Glutamatergic neuron (in vitro differentiated cells): Measurements from ENCODE around the gene LDHD. TPM values are rescaled to one million over a fixed set of nuclear protein-coding genes. Genes with fewer than 3 reads are reported as not detected.
"Not testable (repeated sequence)": the region's sequence is repeated elsewhere in the genome, so short reads cannot be mapped to it uniquely, and the experiment has no call there.

Source experiments
- DNase-seq: peaks from one replicate; pipeline ENCODE4 v3.0.0; 2022
- H3K27ac Mint-ChIP-seq: one replicate; pipeline ENCODE4 v1.8.0; 2020; ENCODE audit warnings: mild to moderate bottlenecking, mixed read lengths, inconsistent platforms; ENCODE audit not compliant: unreplicated experiment
- H3K27me3 Mint-ChIP-seq: one replicate; pipeline ENCODE4 v1.8.0; 2020; ENCODE audit warnings: mild to moderate bottlenecking, moderate library complexity, mixed read lengths, inconsistent platforms; ENCODE audit not compliant: unreplicated experiment
- H3K36me3 Mint-ChIP-seq: one replicate; pipeline ENCODE4 v1.8.0; 2020; ENCODE audit warnings: mild to moderate bottlenecking, mixed read lengths, inconsistent platforms; ENCODE audit not compliant: unreplicated experiment
- H3K4me1 Mint-ChIP-seq: one replicate; pipeline ENCODE4 v1.8.0; 2020; ENCODE audit warnings: mild to moderate bottlenecking, low read depth, mixed read lengths, inconsistent platforms; ENCODE audit not compliant: unreplicated experiment
- H3K4me3 Mint-ChIP-seq: one replicate; pipeline ENCODE4 v1.8.0; 2020; ENCODE audit warnings: mild to moderate bottlenecking, mixed read lengths, inconsistent platforms; ENCODE audit not compliant: unreplicated experiment
- H3K9me3 Mint-ChIP-seq: one replicate; pipeline ENCODE4 v1.8.0; 2020; ENCODE audit warnings: mild to moderate bottlenecking, moderate library complexity, mixed read lengths, inconsistent platforms; ENCODE audit not compliant: unreplicated experiment
- total RNA-seq: library from RNA; stranded (reverse); fragmentation: NEBNext Ultra II Directional; extraction: Animal tissue kit (Norgen Biotek cat#: 25700); gene quantifications from one replicate; pipeline ENCODE4 v1.2.1, GENCODE V29; 2021; ENCODE audit not compliant: unreplicated experiment
- TF ChIP-seq, protein P1 (sequence below): fragments of 200-600 bp; sonication (generic); IDR thresholded peaks from one replicate; pipeline ENCODE4 v1.5.0; 2021; ENCODE audit not compliant: partially characterized antibody, unreplicated experiment

LDHD gene
- total RNA-seq, 1 donor from 2014 or later, result not detected

- no peak for DNase-seq
- H3K4me1 Mint-ChIP-seq, result peaks cover 20% of the 10 kb centered on the region
- TF ChIP-seq, protein P1, sequence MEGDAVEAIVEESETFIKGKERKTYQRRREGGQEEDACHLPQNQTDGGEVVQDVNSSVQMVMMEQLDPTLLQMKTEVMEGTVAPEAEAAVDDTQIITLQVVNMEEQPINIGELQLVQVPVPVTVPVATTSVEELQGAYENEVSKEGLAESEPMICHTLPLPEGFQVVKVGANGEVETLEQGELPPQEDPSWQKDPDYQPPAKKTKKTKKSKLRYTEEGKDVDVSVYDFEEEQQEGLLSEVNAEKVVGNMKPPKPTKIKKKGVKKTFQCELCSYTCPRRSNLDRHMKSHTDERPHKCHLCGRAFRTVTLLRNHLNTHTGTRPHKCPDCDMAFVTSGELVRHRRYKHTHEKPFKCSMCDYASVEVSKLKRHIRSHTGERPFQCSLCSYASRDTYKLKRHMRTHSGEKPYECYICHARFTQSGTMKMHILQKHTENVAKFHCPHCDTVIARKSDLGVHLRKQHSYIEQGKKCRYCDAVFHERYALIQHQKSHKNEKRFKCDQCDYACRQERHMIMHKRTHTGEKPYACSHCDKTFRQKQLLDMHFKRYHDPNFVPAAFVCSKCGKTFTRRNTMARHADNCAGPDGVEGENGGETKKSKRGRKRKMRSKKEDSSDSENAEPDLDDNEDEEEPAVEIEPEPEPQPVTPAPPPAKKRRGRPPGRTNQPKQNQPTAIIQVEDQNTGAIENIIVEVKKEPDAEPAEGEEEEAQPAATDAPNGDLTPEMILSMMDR, result peak; percentile 39
- no peaks in the 10 kb centered on the region for H3K36me3 Mint-ChIP-seq
- H3K9me3 Mint-ChIP-seq, result peaks cover 7% of the 10 kb centered on the region
- peaks cover 5% of the 10 kb centered on the region for H3K27me3 Mint-ChIP-seq
- no peak overlapping the region for H3K4me3 Mint-ChIP-seq
- H3K27ac Mint-ChIP-seq, result no peak overlapping the region
These were observed 19.9 kb downstream of the LDHD start for GRCh38 chr16:75096656-75097055.

DNA sequence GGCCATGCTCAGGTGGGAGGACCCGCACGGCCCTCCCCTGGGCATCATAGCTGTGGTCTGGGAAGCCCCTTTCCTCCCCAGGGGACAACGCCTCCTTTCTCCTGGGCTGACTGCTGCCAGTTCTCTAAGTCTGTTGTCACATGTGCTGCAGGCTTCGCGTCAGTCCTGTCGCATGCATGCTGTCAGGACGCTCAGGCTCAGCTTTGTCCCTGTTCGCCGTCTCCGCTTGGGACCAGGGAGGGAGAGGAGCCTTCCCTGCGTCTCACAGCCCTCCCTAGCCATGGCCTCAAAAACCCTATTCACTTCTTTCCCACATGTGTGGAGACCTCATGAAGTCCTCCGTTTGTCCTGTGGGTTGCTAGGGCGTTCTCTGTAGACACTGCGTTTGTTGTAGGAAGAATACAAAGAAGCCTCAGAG lies 21.4 kb downstream of the LDHD start:
- TF ChIP-seq, protein P1, result no peak
- H3K27me3 Mint-ChIP-seq, result peaks cover 4% of the 10 kb centered on the region
- DNase-seq, result no peak
- no peak overlapping the region for H3K4me3 Mint-ChIP-seq
- peaks cover 4% of the 10 kb centered on the region for H3K9me3 Mint-ChIP-seq
- no peaks in the 10 kb centered on the region for H3K36me3 Mint-ChIP-seq
- no peak overlapping the region for H3K27ac Mint-ChIP-seq
- peaks cover 16% of the 10 kb centered on the region for H3K4me1 Mint-ChIP-seq

- Mint-ChIP-seq H3K9me3 (peaks cover 1% of the 10 kb centered on the region), H3K36me3 (no peaks in the 10 kb centered on the region), H3K4me3 (no peak overlapping the region), H3K27me3 (peaks cover 5% of the 10 kb centered on the region), H3K4me1 (peaks cover 8% of the 10 kb centered on the region), H3K27ac (no peak overlapping the region)
- TF ChIP-seq, protein P1, result no peak
- DNase-seq, result no peak
These were observed 22.7 kb downstream of the LDHD start for GRCh38 chr16:75093598-75094540.

DNA sequence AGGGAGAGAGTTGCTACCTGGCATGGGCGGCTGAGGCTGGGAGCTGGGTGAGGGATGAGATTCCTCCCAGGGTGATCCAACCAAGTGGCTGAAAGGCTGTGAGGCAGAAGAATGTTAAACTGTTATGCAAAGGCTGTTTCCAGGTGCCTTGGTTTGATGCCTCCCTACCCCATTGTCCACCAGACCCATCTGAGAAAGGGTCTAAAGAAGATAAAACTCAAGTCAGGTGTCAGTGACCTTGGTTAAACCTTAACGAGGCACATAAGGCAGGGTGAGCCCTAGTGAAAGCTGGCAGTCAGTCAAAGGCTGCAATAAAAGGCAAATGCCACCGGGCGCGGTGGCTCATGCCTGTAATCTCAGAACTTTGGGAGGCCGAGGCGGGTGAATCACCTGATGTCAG lies 23.8 kb downstream of the LDHD start:
- DNase-seq, result no peak
- H3K4me3 Mint-ChIP-seq, result no peak overlapping the region
- H3K4me1 Mint-ChIP-seq, result peaks cover 5% of the 10 kb centered on the region
- peaks cover 1% of the 10 kb centered on the region for H3K9me3 Mint-ChIP-seq
- H3K36me3 Mint-ChIP-seq, result no peaks in the 10 kb centered on the region
- no peak overlapping the region for H3K27ac Mint-ChIP-seq
- peaks cover 5% of the 10 kb centered on the region for H3K27me3 Mint-ChIP-seq
- TF ChIP-seq, protein P1, result no peak

- not testable (repeated sequence) for H3K4me1 Mint-ChIP-seq, H3K4me3 Mint-ChIP-seq, H3K36me3 Mint-ChIP-seq, H3K9me3 Mint-ChIP-seq, H3K27me3 Mint-ChIP-seq, DNase-seq, H3K27ac Mint-ChIP-seq
These were observed 25.0 kb downstream of the LDHD start for GRCh38 chr16:75091619-75092018.

- H3K4me1 Mint-ChIP-seq, result peaks cover 11% of the 10 kb centered on the region
These were observed 25.7 kb downstream of the LDHD start for GRCh38 chr16:75090899-75091298.

More at GRCh38 chr16:75090899-75091298, 25.7 kb downstream of the LDHD start:
- DNase-seq, H3K36me3 Mint-ChIP-seq, H3K9me3 Mint-ChIP-seq, H3K27ac Mint-ChIP-seq, H3K4me3 Mint-ChIP-seq, H3K27me3 Mint-ChIP-seq: not testable (repeated sequence)
